Tibial artery (tissue), 4 donors: ENCODE results near the gene LYZL1.
"Not testable (repeated sequence)": the region's sequence is repeated elsewhere in the genome, so short reads cannot be mapped to it uniquely, and the experiment has no call there.

Experiments
- DNase-seq, 2 donors: peaks; one replicate each; pipeline ENCODE4 v3.0.0-alpha.2; 2019
- H3K27ac ChIP-seq, 2 donors: fragments of 200-600 bp; sonication (generic) in 1 of 2; 1 replicate in 1 of 2; 2 replicates in 1 of 2; pipeline ENCODE4 v1.5.1; 2018 to 2019; ENCODE audit warnings: mild to moderate bottlenecking in 1 of 2
- H3K27me3 ChIP-seq, 2 donors: fragments of 200-600 bp; sonication (generic) in 1 of 2; one replicate each; pipeline versions ENCODE4 v1.5.1 to v1.6.0; 2016 to 2019
- H3K36me3 ChIP-seq, 3 donors: fragments of 200-600 bp; sonication (generic) in 2 of 3; one replicate each; pipeline ENCODE4 v1.5.1; 2016 to 2019; ENCODE audit warnings: mild to moderate bottlenecking in 2 of 3
- H3K4me1 ChIP-seq, 4 donors: fragments of 200-600 bp; sonication (generic) in 2 of 4; 1 replicate in 3 of 4; 2 replicates in 1 of 4; pipeline ENCODE4 v1.5.1; 2016 to 2019
- H3K4me3 ChIP-seq, 2 donors: fragments of 200-600 bp; sonication (generic) in 1 of 2; 1 replicate in 1 of 2; 2 replicates in 1 of 2; pipeline ENCODE4 v1.5.1; 2018 to 2019; ENCODE audit warnings: mild to moderate bottlenecking in 2 of 2
- H3K9me3 ChIP-seq, 3 donors: fragments of 200-600 bp; sonication (generic) in 1 of 3; one replicate each; pipeline ENCODE4 v1.5.1; 2016 to 2019
- CTCF ChIP-seq, 2 experiments: fragments of 200-600 bp in 1 of 2; fragments of 450-650 bp in 1 of 2; IDR thresholded peaks; one replicate each; pipeline ENCODE4 v1.5.1; 2017 to 2019; ENCODE audit warnings: antibody characterized with exemption in 2 of 2, mild to moderate bottlenecking in 1 of 2, moderate library complexity in 1 of 2
- intact Hi-C: fragments of 100-400 bp; cut with DNase I; formaldehyde crosslinking; loops from one replicate; pipeline ENCODE4 v1.15.0; 2023; ENCODE audit warnings: low total_unique reads

LYZL1 gene

DNA sequence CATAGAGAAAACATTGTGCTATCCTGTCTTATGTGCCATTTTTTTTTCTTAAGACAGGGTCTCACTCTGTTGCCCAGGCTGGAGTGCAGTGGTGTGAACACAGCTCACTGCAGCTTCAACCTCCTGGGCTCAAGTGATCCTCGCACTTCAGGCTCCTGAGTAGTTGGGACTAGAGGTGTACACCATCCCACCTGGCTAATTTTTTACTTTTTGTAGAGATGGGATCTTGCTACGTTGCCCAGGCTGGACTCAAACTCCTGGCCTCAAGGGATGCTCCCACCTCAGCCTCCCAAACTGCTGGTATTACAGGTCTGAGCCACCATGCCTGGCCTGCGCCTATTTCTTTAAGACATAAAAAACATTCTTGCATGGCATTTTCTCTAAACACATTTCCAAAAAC, 20.6 kb downstream of the LYZL1 start:
- no peak for DNase-seq
- Histone ChIP-seq H3K4me1 (peaks cover 0 to 3% (median 1%) of the 10 kb centered on the region in 4 donors), H3K9me3 (no peaks in the 10 kb centered on the region), H3K27ac (no peak overlapping the region), H3K36me3 (no peaks in the 10 kb centered on the region), H3K4me3 (no peak overlapping the region), H3K27me3 (no peaks in the 10 kb centered on the region)
- intact Hi-C loops, result loop anchor here (10.0 kb wide), 1 partner anchor 295 kb away; no protein-coding TSS in a partner anchor
- no peak for TF ChIP-seq CTCF (IDR thresholded peaks at IDR 0.05)

DNA sequence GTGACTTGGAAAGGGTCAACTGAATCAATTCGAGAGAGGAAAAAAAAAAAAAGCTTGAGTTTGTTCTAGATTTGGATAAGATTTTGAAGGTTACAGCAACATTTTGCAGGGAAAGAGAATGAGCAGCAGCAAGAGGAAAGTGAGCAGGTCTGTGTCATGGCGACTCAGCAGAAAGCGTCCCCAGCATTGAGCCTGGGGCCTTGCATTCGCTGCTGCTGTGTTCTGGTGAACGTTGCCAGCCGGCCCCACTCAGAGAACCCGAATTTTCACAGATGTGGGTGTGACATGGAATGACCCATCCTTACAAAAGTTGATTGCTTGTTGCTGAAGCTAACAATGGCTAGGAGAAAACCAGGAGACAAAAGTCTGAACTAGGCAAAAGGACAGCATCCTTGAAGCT, 21.6 kb downstream of the LYZL1 start:
- H3K27ac ChIP-seq, H3K36me3 ChIP-seq, H3K4me3 ChIP-seq, H3K27me3 ChIP-seq, H3K9me3 ChIP-seq, H3K4me1 ChIP-seq, intact Hi-C loops, DNase-seq: not testable (repeated sequence)

DNA sequence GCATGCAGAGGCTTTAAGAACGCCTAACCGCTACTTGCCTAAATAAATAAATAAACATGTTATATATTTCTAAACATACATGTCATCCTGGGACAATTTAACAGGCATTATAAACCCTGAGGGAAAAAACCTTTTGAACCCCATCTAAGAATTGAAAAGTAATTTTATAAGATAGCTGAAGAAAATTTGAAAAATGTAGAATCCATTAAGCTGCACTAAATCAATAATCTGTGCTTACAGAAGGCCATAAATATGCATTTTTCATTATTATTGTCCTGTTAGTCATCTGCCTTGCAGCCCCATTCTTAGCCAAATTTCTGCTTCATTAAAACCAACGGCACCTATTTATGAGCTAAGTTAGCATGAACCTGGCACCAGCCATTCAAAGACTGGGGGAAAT, 24.2 kb downstream of the LYZL1 start:
- Histone ChIP-seq H3K27ac (no peak overlapping the region), H3K4me3 (no peak overlapping the region), H3K36me3 (no peaks in the 10 kb centered on the region), H3K9me3 (no peaks in the 10 kb centered on the region), H3K4me1 (peaks cover 0 to 2% (median under 1%) of the 10 kb centered on the region in 4 donors), H3K27me3 (no peaks in the 10 kb centered on the region)
- no peak for TF ChIP-seq CTCF (IDR thresholded peaks at IDR 0.05)
- no peak for DNase-seq
- intact Hi-C loops, result no loop called here

- DNase-seq, result no peak
- intact Hi-C loops, result no loop called here
- no peaks in the 10 kb centered on the region for H3K9me3 ChIP-seq
- H3K4me1 ChIP-seq, result peaks cover 0 to 18% (median 9%) of the 10 kb centered on the region in 4 donors
- H3K4me3 ChIP-seq, result no peak overlapping the region
- H3K27me3 ChIP-seq, result no peaks in the 10 kb centered on the region
- H3K36me3 ChIP-seq, result no peaks in the 10 kb centered on the region
- no peak for TF ChIP-seq CTCF (IDR thresholded peaks at IDR 0.05)
- no peak overlapping the region for H3K27ac ChIP-seq
Measured at GRCh38 chr10:29314726-29315125, 25.9 kb downstream of the LYZL1 start.

DNA sequence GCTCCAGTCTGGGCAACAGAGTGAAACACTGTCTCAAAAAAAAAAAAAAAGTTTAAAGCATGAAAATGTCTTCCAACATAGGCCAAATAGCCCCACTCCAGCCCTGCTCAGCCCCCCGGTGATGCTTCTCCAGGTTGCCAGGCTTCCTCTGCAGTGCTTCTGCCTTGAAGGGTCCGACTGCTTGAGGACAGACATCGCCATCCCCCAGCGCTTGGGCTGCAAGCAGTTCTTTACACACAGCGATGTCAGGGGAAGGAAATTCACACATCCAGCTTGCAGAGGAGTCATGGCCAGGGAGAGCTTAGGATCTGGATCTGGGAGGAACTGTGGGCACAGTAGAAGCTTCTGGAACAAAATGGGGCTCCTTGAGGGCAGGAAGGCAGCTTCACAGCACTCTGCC, 26.9 kb downstream of the LYZL1 start:
- Histone ChIP-seq H3K4me3 (no peak overlapping the region), H3K4me1 (peaks cover 0 to 18% (median 9%) of the 10 kb centered on the region in 4 donors), H3K9me3 (no peaks in the 10 kb centered on the region), H3K36me3 (no peaks in the 10 kb centered on the region), H3K27ac (no peak overlapping the region), H3K27me3 (no peaks in the 10 kb centered on the region)
- no peak for DNase-seq
- TF ChIP-seq CTCF (IDR thresholded peaks at IDR 0.05), result no peak
- intact Hi-C loops, result no loop called here

GRCh38 chr10:29316308-29317026, 27.6 kb downstream of the LYZL1 start:
- Histone ChIP-seq H3K4me1 (peaks cover 0 to 18% (median 9%) of the 10 kb centered on the region in 4 donors), H3K36me3 (no peaks in the 10 kb centered on the region), H3K27me3 (no peaks in the 10 kb centered on the region), H3K9me3 (no peaks in the 10 kb centered on the region), H3K27ac (no peak overlapping the region), H3K4me3 (no peak overlapping the region)
- DNase-seq, result no peak
- intact Hi-C loops, result no loop called here
- no peak for TF ChIP-seq CTCF (IDR thresholded peaks at IDR 0.05)
